ENCODE results near the gene ELOVL5.
A peak's percentile ranks its signal among the peaks of the same experiment; 100 is the strongest.
"Not testable (repeated sequence)": the region's sequence is repeated elsewhere in the genome, so short reads cannot be mapped to it uniquely, and the experiment has no call there.

Gene ELOVL5

GRCh38 chr6:53359843-53360092 is 11.0 kb upstream of the ELOVL5 start:
- no peak for DNase-seq (ENCODE audit: low read depth in 2 of 2, low spot score in 1 of 2)

GRCh38 chr6:53359095-53359842 is 10.5 kb upstream of the ELOVL5 start:
- DNase-seq (ENCODE audit: low read depth in 2 of 2, low spot score in 1 of 2), result peak; percentile 66 to 75

- no peak for DNase-seq (ENCODE audit: low read depth in 2 of 2, low spot score in 1 of 2)
Measured at GRCh38 chr6:53358440-53359094, 9.8 kb upstream of the ELOVL5 start.

GRCh38 chr6:53357576-53358360 is 9.0 kb upstream of the ELOVL5 start:
- no peak for DNase-seq (ENCODE audit: low read depth in 2 of 2, low spot score in 1 of 2)

- no peak for DNase-seq (ENCODE audit: low read depth in 2 of 2, low spot score in 1 of 2)
Measured at GRCh38 chr6:53353624-53354023, 4.9 kb upstream of the ELOVL5 start.

- no peak for DNase-seq (ENCODE audit: low read depth in 2 of 2, low spot score in 1 of 2)
Measured at GRCh38 chr6:53352360-53352759, 3.6 kb upstream of the ELOVL5 start.

- DNase-seq (ENCODE audit: low read depth in 2 of 2, low spot score in 1 of 2), result no peak
Measured at GRCh38 chr6:53349209-53349693, 501 bp upstream of the ELOVL5 start.

- peak in 1 of 2 donors; percentile 10 for DNase-seq (ENCODE audit: low read depth in 2 of 2, low spot score in 1 of 2)
Measured at GRCh38 chr6:53347921-53348370, 804 bp downstream of the ELOVL5 start.

GRCh38 chr6:53347250-53347920 is 1.4 kb downstream of the ELOVL5 start:
- no peak for DNase-seq (ENCODE audit: low read depth in 2 of 2, low spot score in 1 of 2)

- not testable (repeated sequence) for DNase-seq (ENCODE audit: low read depth in 2 of 2, low spot score in 1 of 2)
Measured at GRCh38 chr6:53346049-53346448, 2.7 kb downstream of the ELOVL5 start.

GRCh38 chr6:53344969-53345368 is 3.8 kb downstream of the ELOVL5 start:
- no peak for DNase-seq (ENCODE audit: low read depth in 2 of 2, low spot score in 1 of 2)

GRCh38 chr6:53343092-53343491 is 5.7 kb downstream of the ELOVL5 start:
- DNase-seq (ENCODE audit: low read depth in 2 of 2, low spot score in 1 of 2), result no peak

GRCh38 chr6:53342217-53342616 is 6.5 kb downstream of the ELOVL5 start:
- no peak for DNase-seq (ENCODE audit: low read depth in 2 of 2, low spot score in 1 of 2)

GRCh38 chr6:53340536-53340935 is 8.2 kb downstream of the ELOVL5 start:
- DNase-seq (ENCODE audit: low read depth in 2 of 2, low spot score in 1 of 2), result no peak

- DNase-seq (ENCODE audit: low read depth in 2 of 2, low spot score in 1 of 2), result no peak
Measured at GRCh38 chr6:53339424-53339823, 9.3 kb downstream of the ELOVL5 start.

GRCh38 chr6:53338304-53338703 is 10.4 kb downstream of the ELOVL5 start:
- no peak for DNase-seq (ENCODE audit: low read depth in 2 of 2, low spot score in 1 of 2)

GRCh38 chr6:53336070-53336469 is 12.7 kb downstream of the ELOVL5 start:
- no peak for DNase-seq (ENCODE audit: low read depth in 2 of 2, low spot score in 1 of 2)

- DNase-seq (ENCODE audit: low read depth in 2 of 2, low spot score in 1 of 2), result peak in 1 of 2 donors; percentile 32
Measured at GRCh38 chr6:53335224-53335994, 13.3 kb downstream of the ELOVL5 start.

GRCh38 chr6:53333439-53334408 is 15.0 kb downstream of the ELOVL5 start:
- no peak for DNase-seq (ENCODE audit: low read depth in 2 of 2, low spot score in 1 of 2)

GRCh38 chr6:53331678-53332077 is 17.1 kb downstream of the ELOVL5 start:
- DNase-seq (ENCODE audit: low read depth in 2 of 2, low spot score in 1 of 2), result no peak
